NCI-H82 treated with DMSO at 0.1 percent for 48 hours (cell line): ENCODE data around the gene FMN1.

ENCODE experiments used
- DNase-seq: peaks from one replicate; lab custom pipeline; 2025; ENCODE audit not compliant: unreplicated experiment; lab: John Stamatoyannopoulos, UW

Gene FMN1

GRCh38 chr15:32802286-32802936, 392.1 kb downstream of the FMN1 start:
- DNase-seq = no peak

DNA sequence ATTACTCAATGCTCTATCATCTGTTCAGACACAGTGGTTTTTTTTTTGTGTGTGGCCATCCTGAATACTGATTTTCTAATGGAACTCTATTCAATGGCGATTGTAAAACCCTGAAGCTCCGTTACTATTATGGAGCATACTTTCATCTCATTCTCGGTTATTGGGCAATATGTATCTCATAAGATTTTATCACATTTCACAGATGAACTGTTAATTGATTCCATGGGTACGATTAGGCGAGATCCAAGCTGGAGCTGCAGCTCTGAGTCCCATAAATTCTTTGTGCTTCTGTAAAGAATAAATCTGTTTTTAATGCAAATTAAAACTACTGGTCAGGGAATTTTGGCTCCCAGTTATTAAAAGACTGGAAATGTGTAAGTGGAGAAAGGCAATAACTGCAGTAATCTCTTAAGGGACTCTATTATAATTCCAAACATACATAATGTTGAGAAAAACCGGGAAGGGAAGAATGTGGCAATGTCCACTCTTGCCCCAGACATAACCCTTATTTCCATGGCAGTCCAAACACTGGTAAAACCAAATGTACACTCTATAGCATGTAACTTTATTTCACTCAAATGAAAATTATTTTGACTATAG, 394.5 kb downstream of the FMN1 start:
- DNase-seq = no peak

GRCh38 chr15:32796856-32797255, 397.7 kb downstream of the FMN1 start:
- no peak for DNase-seq

DNA sequence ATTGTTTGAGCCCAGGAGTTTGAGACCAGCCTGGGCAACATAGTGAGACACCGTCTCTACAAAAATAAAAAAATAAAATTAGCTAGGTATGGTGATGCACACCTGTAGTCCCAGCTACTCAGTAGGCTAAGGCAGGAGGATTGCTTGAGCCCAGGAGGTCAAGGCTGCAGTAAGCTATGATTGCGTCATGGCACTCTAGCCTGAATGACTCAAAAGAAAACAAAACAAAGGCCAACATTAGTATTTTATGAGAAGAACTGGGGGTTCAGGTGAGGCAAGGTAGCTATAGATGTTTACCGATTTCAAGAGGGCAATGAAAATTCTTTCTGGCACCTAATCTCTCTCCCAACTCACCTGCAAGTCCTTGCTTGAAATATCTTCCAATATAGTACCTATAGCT, 399.5 kb downstream of the FMN1 start:
- DNase-seq = no peak

GRCh38 chr15:32792436-32792835, 402.1 kb downstream of the FMN1 start:
- no peak for DNase-seq

GRCh38 chr15:32790352-32790999, 404.0 kb downstream of the FMN1 start:
- no peak for DNase-seq

DNA sequence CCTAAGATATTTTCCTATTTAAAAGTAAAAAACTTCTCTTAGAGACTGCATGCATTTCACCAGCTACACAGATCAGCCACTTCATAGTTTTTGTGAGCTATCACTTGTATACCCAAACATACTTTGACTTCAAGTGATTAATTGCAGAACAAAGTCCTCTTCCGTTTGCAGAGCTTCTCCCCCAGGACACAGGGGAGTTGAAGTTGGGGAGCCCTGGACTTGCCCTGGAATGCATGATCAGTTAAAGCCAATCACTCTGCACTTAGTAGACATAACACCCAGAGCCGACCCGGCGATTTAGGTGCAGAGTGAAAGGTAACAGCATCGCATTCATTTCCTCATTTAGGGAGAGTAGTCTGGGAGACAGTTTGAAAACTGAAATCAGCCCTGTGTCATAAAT, 406.6 kb downstream of the FMN1 start:
- no peak for DNase-seq

DNA sequence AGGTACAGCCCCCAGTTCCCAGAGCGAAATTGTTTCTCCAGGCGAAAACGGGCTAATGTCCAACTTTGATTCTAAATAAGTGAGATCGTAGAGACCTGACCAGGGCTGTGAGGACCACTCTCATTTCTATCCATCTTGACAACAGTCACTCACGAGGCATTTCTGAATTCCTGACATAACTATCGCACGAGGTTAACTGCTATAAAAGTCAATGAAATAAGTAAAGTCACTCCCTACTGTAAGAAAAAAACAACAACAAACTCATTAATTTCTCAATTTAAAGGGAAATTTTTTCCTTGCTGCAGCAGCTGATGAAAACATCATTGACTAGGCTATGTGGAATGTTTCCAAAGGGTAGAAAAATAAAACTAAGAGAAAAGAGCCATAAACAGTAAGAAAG, 407.6 kb downstream of the FMN1 start:
- no peak for DNase-seq

DNA sequence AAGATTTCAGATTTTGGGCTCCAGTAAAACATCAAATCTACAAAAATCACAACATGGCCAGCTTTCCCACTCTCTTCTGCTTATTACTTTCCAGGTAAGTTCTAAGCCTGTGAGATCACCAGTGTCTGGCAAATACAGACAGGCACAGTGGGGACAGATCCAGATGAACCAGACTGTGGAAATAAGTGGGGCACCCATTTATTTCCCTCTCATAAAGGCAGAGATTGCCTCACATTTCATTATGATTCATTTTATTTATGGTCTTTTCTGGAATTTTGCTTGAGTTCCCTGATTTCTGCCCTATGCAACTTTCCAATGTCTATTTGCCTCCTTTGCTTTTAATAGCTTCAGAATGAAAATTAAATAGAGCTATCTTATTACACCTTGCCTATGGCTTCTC, 409.9 kb downstream of the FMN1 start:
- no peak for DNase-seq

DNA sequence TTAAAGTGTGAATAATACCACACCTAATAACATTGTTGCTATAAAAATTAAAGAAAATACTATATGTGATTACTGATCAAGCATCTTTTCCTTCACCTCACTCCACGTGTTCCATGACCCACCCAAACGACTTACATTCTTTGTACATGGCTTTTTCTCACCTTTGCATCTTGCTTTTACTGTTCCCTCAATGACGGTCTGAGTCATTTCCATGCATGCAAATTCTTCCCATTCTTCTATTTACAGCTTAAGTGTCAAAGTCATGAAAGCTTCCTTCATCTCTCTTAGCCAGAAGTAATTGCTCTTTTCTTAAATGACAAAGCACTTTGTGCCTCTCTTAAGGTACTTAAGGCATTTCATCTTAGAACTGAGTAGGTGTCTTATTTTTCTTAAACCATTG, 412.7 kb downstream of the FMN1 start:
- no peak for DNase-seq

- no peak for DNase-seq
Observed at GRCh38 chr15:32778391-32779176, 415.9 kb downstream of the FMN1 start.

GRCh38 chr15:32775103-32775502, 419.4 kb downstream of the FMN1 start:
- DNase-seq = no peak

GRCh38 chr15:32774022-32774421, 420.5 kb downstream of the FMN1 start:
- DNase-seq = no peak

DNA sequence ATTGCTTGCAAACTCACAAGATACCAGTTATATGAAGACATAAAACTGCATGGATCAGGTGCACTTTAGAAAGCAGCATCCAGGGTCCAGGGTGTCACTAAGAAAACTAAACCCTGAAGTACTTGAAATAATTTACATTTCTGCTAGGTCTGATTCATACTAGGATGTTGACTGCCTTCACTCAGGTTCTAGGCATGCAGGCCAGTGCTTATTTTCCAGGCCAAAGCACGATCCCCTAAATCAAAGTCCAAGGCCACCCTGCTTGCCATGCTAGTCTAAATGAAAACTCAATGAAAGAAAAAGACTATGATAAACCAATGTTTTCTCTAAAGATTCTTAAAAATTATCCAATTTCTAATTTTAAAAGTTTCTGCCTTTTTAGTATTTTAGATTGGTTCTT, 427.3 kb downstream of the FMN1 start:
- no peak for DNase-seq

DNA sequence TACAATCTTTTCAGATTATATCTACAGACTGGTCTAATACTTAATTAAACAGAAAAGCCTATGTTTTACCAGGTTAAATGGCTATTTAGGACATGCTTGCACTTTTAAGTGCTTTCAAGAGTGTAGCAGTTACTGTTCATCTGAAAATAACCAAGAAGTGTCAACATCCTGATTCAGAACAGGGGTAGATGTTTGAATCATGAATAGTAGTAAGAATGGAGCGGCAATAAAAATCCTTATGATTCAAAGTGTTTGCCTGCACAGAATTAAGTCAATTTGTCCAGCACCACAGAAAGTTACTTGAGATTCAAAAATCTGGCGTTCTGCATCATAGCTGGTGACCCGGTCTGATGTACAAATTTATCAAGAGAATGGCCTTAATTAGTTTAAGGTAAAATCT, 428.4 kb downstream of the FMN1 start:
- no peak for DNase-seq

DNA sequence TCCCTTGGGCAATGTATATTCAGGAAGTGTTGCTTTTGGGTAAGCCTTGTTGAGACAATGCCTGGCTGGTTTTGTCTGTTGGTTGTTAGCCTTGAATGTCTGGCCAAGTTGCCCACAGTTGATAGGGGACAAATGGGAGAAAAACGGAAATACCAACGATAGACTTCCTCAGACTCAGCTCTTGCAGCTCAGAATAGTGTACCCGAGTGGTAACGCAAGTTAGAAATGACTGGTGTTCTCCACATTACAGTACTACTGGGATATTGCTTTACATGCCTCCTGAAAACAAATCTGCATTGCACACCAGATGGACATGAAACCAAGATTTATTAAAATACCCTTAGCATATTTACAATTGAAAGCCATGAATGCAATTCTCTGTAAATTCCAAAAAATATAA, 429.3 kb downstream of the FMN1 start:
- no peak for DNase-seq

DNA sequence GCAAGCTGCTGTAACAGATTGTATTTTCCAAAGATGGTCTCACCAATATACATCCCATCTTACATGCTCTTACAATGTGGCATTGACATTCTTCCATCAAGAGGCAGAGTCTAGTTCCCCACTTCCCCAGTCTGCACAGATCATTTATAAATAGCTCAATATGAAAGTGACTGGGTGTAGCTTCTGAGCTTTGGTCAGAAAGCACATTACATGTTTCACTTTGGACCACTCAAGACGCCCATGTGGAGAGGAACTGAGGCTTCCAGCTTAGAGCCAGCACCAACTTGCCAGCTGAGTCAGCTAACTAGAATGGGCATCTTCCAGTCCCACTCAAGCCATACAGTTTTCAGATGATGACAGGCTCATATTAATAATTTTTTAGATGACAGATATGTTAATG, 431.2 kb downstream of the FMN1 start:
- no peak for DNase-seq

DNA sequence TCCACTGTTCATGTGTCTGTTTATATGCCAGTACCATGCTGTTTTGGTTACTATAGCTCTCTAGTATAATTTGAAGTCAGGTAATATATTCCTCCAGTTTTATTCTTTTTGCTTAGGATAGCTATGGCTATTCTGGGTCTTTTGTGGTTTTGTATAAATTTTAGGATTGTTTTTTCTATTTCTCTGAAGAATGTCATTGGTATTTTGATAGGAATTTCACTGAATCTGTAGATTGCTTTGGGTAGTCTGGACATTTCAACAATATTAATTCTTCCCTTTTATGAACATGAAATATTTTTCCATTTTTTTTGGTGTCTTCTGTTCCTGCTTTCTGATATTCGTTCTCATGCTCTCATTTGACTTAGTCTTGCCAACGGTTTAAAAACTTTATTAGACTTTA, 437.1 kb downstream of the FMN1 start:
- no peak for DNase-seq

GRCh38 chr15:32750979-32751378, 443.5 kb downstream of the FMN1 start:
- no peak for DNase-seq

GRCh38 chr15:32747921-32748342, 446.6 kb downstream of the FMN1 start:
- DNase-seq = no peak

DNA sequence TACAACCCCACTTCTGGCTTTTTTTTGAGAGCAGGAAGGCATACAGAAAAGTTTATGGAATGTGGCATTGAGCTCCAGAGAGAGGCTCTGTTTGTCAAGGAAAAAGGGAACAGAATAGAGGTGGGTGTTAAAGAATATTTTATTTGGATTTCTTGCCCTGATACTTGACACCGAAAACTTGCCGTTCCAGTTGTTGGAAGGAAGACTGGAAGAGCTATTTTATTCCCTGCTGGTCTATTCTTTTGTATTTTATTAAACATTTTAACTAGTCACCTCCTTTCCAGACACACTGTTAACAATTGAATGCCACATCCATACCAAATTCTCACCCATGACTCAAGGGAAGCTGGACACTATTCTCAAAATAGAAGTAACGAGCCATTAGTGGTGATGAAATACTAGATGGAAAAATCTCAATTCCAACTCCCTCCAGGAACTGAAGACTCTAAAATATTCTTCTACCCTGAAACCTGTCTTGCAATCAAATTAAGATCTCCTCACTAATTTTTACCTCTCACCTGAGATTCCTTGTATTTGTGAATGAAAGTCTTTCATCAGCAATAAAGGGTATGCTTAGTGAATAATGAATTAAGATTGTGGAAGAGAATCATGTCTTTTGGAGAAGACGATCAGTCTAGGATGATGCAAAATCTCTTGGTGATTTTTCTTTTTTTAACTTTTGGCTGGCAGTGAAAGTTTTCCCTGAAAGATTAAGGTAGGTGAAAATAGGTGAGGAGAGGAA, 448.2 kb downstream of the FMN1 start:
- DNase-seq = no peak
